ENCODE data around the gene ABCC1.
"Not testable (repeated sequence)": the region's sequence is repeated elsewhere in the genome, so short reads cannot be mapped to it uniquely, and the experiment has no call there.

Gene ABCC1

DNA sequence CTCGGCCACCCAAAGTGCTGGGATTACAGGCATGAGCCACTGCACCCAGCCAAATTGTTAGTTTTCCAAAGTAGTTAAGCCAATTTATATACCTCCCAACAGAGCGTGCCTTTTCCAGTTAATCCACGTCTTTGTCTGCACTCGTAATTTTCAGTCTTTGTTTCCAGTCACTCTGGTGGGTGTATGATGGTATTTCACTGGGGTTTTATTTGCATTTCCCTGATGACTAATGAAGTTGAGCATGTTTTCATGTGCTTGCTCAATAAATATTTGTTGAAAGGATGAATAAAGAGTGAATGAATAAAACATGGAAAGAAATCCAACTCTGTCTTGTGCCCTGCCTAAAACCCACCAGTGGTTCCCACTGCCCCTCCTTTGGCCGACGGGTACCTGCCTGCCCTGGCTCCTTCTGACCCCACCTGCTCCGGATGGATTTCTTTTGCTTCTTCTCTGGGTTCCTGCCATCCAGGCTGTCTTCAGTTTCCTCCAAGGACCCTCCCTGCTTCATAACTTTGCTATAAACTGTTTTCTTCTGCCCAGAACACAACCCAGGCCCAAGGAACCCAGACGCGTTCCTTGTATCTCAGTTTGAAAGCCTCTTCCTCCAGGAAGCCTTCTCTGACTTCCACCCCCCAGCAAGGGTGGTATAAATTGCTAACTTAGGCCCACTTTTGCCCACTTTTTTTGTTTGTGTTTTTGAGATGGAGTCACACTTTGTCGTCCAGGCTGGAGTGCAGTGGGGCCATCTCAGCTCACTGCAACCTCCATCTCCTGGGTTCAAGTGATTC is 3.0 kb upstream of the ABCC1 start:
- DNase-seq (ENCODE audit: low read depth), result no peak

DNA sequence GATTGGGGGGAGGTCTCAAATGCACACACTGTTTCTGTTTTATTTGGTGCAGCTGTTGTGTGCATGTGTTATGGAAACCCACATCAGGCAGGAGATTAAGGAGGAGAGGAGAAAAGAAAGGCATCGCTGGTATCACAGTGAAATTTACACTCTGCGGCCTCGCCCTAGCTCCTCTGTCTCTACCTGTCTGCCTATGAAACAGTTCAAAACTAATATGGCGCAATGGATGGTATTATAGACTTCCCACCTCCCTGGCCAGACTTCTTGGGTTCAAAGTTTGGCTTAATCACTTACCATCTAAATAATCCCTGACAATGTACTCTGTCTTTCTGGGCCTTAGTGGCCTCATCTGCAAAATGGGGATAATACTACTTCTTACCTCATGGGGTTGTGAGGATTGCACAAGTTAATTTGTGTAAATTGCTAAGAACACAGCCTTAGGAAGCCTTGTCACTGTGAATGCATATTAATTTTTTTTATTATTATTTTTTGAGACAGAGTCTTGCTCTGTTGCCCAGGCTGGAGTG is 1.4 kb upstream of the ABCC1 start:
- no peak for DNase-seq (ENCODE audit: low read depth)

DNA sequence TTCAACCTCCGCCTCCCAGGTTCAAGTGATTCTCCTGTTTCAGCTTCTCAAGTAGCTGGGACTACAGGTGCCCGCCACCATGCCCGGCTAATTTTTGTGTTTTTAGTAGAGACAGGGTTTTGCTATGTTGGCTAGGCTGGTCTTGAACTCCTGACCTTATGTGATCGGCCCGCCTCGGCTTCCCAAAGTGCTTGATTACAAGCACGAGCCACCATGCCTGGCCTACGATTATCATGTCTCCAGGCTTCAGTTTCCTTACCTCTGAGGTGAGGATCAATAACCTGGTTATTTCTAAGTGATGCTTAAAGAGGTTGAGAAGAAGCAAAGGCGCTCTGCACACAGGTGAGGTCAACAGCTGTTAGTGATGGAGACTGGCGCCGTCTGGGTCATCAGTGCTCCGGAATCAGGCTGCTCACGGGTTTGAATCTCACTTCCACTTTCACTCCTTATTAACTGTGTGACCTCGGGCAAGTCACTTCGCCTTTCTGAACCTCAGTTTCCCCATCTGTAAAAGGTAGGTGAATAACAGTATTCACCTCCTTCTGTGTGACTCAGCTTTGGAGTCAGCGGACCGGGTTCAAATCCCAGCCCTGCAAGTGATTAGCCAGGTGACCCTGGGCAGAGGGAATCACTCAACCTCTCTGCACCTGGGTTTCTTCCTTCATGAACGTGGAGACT is 745 bp upstream of the ABCC1 start:
- DNase-seq (ENCODE audit: low read depth), result no peak

DNA sequence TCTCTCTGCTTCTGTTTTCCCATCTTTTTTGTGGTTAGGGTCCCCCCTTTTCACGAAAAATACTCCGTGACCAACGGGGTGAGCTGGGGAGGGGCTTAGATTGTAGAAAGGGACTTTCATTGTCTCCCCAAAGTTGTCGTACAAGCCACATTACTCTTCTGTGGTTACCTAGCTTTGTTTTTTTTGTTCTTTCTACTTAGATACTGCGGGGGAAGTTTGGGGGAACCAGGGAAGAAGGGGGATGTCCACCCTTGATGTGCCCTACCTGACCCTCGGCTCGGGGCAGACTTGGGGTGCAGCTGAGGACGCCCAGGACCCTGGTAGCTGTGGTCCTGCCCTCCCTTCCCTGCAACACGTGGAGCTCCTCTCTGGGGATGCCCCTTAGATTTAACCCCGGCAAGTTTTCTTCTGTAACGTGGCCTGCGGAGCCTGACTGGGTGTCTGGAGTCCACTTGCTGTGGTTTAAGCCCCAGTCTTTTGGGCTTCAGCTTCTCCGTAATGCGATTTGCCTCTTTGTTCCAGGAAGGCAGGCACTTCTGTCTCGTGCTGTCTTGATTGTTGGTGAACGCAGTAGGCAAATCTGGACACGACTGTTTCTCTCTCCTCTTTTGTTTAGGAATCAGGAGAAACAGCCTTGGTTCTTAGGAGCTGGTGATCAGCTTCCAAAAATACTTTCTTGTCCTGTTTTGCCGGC is 892 bp downstream of the ABCC1 start:
- DNase-seq (ENCODE audit: low read depth), result no peak

DNA sequence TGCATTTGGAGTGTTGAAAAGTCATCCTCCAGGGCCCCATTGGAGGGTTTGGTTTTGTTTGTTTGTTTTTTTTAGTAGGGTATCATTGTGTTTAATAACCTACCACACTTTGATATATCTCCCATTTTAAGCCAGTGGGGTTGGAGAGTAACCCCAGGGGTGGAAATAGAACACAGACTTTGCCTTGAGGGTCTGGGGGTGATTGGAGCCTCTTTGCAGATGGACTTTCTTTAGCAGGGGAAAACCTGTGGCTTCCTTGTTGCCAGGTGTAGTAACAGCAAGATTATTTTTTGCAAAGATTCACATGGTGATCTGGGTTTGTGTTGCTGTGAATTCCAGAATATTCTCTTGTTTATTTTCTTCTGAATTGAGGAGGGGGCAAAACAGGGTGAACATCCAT is 1.5 kb downstream of the ABCC1 start:
- no peak for DNase-seq (ENCODE audit: low read depth)

DNA sequence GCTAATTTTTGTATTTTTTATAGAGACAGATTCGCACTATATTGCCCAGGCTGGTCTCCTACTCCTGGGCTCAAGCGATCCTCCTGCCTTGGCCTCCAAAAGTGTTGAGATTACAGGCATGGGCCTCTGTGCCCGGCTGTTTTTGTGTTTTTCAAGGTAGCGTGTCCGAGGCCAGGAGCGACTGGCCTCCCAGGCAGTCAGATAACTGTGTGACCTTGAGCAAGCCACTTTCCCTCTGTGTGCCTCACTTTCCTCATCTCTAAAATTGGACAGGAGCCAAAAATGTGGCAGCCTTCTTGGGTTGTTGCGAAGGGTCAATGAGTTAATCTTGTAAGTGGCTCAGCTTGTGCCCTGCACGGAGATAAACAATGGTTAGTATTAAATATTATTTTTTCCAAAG is 2.4 kb downstream of the ABCC1 start:
- DNase-seq (ENCODE audit: low read depth), result no peak

DNA sequence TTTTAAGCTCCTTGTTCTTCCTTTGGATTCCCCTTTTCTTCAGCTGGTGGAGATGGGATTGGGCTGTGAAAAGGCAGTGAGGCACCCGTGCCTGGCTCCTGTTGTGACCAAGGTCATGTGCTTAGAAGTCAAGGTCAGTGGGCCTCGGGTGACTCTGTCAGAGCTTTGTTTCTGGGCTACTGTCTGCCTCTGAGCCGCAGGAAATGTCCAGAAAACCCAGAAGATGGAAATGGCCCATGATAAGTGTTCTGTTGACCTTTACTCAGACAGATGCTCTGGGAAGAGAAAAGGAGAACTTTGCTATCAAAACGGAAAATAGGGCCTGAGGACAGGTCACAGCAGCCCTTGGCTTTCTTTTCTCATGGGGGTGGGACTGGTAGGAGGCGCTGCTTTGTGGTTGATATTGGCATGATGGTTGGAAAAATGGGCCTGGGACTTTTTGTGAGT is 2.9 kb downstream of the ABCC1 start:
- no peak for DNase-seq (ENCODE audit: low read depth)

DNA sequence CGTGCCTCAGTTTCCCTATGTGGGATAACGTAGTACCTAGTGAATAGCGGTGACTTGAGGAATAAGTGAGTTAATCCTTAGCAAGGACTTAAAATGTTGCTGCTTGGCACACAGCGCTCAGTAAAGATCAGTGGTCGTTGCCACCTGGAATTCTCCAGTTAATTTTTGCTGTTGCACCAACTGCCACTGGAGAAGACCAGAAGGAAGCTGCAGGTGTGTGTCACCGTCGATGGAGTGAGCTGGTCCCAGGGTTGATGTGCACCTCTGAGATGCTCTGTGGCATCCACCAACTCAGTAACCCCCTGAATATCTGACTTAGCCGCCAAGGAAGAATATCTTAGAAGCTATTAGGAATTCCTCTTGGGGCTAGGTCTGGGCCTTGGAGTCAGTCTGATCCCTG is 4.1 kb downstream of the ABCC1 start:
- DNase-seq (ENCODE audit: low read depth), result no peak

DNA sequence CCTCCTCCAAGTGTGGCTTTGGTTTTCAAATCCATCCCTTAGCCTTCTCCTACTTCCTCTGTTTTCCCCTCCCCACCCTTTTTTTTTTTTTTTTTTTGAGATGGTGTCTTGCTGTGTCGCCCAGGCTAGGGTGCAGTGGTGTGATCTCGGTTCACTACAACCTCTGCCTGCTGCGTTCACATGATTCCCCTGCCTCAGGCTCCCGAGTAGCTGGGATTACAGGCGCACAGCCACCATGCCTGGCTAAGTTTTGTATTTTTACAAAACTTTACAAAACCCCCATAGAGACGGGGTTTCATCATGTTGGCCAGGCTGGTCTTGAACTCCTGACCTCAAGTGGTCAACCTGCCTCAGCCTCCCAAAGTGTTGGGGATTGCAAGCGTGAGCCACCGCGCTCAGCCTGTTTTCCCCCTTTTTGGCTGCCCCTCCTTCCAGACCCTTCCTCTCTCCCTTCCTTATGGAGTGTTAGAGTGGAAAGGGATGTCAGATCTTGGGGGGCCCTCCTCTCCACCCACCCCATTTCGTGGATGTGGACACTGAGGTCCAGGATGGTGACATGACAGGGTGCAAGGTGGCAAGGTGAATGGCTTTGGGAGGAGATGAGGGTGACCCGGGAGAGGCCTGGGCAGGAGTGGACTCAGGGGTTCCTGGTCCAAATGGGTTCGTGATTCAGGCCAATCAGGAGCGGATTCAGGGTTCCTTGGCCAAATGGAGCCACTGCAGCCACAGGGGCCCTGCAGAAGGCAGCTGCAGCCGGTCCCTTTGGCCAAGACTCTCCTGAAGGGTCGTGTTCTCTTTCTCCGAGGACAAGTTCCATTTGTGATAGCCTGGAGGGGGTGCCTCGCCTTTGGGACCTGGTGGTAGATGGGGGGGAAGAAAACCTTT is 4.8 kb downstream of the ABCC1 start:
- no peak for DNase-seq (ENCODE audit: low read depth)

DNA sequence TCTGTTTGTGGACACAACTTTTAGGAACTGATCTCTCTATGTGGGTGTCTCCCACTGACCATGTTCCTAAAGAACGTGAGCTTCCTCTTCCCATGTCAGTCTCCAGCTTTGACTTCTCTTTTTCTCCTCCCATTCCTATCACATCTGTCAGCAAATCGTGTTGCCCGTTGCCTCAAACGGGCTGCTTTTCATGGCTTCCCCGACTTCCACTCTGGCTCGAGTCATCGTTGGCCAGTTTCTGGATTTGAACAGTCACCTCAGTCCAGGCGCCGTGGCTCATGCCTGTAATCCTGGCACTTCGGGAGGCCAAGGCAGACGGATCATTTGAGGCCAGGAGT is 5.4 kb downstream of the ABCC1 start:
- no peak for DNase-seq (ENCODE audit: low read depth)

DNA sequence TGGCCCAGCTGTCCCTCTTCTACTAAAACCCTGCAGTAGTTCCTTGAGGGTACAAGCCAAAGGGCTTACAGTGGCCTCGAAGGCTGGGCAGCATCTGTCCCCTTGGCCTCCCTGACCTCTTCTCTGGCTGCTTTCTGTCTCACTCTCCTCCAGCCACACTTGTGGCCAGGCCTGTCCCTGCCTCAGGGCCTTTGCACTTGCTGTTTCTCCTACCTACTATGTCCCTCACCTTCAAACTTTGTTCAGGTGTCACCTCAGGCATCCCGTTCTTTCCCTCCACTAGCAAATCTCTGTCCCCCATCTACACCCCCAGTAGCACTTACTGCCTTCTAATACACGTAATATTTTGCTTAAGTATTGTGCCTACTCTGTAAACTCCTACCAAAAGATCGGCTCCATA is 6.0 kb downstream of the ABCC1 start:
- no peak for DNase-seq (ENCODE audit: low read depth)

DNA sequence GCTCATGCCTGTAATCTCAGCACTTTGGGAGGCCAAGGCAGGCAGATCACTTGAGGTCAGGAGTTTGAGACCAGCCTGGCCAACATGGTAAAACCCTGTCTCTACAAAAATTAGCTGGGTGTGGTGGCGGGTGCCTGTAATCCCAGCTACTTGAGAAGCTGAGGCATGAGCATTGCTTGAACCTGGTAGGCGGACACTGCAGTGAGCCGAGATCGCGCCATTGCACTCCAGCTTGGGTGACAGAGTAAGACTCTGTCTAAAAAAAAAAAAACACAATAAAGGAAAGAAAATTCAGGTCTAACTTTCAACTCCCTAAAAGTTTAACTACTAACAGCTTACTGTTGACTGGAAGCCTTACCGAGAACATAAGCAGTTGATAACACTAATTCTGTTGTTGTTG is 6.7 kb downstream of the ABCC1 start:
- not testable (repeated sequence) for DNase-seq (ENCODE audit: low read depth)

DNA sequence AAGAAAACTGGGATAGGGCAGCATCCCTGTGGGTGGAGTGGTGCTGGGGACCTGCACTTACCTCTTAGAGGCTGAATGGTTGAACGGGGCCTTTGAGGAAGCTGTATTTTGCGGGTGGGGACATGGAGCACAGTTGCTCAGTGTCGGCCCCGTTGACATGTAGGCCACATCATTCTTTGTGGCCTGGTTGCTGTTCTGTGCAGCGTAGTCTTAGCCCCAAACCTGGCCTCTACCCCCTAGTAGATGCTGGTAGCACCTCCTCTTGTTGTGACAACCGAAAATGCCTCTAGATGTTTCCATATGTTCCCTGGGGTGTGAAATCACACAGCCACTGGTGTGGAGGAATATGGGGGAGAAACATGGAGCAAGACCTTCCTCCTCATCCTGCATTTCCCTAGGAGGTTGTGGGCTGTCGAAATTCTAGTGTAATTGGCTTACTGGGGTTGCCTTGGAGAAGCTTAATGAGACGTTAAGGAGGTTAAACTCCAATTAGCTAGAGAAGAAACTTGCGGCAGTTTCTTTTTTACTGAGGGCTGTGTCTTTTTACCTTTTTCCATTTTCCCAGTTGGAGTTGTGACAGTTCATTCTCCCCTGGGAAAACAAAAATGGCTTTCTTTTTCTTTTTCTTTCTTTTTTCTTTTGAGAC is 9.4 kb downstream of the ABCC1 start:
- no peak for DNase-seq (ENCODE audit: low read depth)

DNA sequence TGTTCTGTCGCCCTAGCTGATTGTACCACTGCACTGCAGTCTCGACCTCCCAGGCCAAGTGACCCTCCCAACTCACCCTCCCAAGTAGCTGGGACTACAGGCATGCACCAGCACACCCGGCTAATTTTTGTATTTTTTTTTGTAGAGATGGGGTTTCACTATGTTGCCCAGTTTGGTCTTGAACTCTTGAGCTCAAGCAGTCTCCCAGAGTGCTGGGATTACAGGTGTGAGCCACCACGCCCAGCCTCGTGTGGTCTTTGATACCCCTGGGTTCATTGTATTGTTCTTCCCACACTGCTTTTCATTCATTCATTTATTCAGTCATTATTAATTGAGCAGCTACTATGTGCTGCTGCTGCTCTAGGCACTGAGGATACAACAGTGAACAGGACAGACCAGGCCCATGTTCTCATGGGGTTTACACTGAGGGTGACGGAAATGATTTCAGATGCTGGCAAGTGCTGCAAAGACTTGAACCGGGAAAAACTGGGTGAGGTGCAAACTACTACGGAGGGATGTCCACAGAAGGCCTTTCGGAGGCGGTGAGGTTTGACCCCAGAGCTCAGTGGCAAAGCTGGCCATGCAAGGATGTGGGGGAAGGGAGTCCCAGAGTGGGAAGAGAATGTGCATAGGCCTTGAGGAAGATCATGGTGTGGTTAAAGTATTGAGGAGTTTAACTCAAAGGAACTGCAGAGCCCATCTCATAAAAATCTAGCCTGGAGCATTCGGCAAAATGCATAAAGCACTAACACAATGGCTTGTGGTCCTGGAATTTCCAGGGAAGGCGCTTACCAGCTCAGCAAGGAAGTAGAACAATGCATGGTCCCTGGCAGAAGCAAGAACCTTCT is 10.9 kb downstream of the ABCC1 start:
- DNase-seq (ENCODE audit: low read depth), result no peak

DNA sequence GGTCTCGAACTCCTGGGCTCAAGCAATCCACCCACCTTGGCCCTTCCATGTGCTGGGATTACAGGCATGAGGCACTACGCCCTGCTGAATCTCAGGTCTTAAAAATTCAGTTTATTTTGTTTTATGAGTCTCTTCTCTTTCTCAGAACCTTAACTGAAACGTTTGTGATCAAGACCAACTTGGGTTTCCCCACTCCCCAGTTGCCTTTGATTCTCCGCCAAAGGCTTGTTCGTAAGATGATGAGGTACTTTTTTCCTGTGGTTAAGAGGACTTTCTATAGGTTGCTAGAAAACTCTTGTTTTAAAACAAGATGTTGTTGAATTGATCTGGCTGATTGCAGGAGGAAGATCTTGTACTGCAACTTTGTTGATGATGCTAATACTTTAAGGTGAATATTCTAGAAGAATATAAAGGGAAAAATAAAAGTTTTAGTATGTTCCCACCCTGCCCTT is 11.7 kb downstream of the ABCC1 start:
- peak; percentile 53 for DNase-seq (ENCODE audit: low read depth)

DNA sequence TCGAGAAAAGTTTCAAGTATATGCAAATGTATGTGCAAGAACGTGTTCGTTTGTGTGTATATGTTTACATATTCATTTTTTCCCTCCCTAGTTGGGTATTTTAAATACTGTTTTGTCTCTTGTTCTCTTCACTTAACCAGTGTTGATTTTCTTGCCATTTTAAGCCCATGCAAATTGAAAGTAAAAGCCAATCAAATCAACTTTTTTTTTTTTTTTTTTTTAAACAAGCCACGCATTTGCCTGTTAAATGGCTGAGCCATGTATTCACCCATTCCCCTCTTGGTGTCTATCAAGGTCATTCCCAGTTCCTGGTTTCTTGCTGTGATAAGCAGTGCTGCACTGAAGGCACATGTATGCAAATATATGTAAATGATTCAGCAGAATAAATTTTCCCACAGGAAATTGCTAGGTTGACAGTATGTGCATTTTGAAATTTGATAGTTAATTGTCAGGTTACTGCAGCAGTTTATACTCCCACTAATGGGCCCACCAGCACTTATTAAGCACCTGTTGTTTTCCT is 12.2 kb downstream of the ABCC1 start:
- no peak for DNase-seq (ENCODE audit: low read depth)

DNA sequence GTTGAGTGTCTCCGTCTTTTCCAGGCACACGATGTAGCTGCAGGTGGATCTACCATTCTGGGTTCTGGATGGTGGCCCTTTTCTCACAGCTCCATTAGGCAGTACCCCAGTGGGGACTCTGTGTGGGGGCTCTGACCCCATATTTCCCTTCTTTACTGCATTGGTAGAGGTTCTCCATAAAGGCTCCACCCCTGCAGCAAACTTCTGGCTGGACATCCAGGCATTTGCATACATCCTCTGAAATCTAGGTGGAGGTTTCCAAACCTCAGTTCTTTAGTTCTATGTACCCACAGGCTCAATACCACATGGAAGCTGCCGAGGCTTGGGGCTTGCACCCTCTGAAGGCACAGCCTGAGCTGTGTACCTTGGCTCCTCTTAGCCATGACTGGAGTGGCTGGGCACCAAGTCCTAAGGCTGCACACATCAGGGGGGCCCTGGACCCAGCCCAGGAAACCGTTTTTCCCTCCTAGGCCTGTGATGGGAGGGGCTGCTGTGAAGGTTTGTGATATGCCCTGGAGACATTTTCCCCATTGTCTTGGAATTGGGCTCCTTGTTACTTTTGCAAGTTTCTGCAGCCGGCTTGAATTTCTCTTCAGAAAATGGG is 14.0 kb downstream of the ABCC1 start:
- DNase-seq (ENCODE audit: low read depth), result no peak

DNA sequence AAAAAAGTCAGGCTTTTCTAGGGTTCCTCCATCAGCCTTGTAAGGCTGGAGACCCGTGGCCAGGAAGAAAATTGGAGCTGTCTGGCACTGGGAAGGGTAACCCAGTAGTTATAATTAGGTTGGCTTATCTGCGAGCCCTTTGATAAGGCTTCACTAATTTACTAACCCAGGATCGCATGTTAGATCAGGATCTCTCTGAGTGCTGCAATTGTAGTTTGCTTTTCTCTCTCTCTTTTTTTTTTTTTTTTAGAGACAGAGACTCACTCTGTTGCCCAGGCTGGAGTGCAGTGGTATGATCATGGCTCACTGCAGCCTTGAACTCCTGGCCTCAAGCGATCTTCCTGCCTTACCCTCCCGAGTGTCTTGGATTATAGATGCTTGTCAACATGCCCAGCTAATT is 17.0 kb downstream of the ABCC1 start:
- DNase-seq (ENCODE audit: low read depth), result no peak

DNA sequence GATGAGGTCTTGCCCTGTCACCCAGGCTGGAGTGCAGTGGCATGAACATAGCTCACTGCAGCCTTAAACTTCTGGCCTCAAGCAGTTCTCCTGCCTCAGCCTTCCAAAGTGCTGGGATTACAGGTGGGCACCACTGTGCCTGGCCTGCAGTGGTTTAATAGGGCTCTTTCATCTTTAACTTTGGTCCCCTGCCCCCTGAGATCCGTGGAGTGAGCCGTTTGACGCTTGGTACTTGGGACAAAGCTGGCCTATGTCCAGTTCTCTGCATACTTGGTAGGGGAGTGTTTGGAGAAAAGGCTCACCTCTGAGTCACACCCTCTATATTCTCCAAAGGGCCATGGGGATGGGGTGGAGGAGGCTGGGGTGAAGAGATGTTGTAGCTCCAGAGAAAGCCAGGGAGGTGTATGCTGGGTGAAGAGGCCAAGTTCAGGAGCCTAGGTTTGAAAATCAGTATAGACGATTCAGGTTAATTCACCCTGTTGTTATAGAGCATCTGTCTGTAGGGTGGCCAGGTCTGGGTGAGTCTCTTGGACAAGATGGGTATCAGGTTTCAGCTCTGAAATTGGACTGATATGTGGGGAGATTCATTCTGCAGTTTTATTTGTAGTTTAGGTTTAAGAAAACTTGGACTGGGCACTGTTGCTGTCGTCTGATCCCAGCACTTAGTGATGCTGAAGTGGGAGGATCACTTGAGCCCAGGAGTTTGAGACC is 17.6 kb downstream of the ABCC1 start:
- no peak for DNase-seq (ENCODE audit: low read depth)
